HG03439 (cell line): ENCODE measurements around the gene PPP1R9B.

Experiments used
- ATAC-seq: cut with Tn5 transposase; IDR thresholded peaks from one replicate; pipeline ENCODE4 v1.9.1; 2021; ENCODE audit warnings: mild to moderate bottlenecking, moderate library complexity; ENCODE audit not compliant: unreplicated experiment

Gene PPP1R9B

GRCh38 chr17:50187751-50188530 lies 37.5 kb upstream of the PPP1R9B start:
- ATAC-seq, result no peak

- ATAC-seq, result no peak
Measured at GRCh38 chr17:50187394-50187725, 36.9 kb upstream of the PPP1R9B start.

- ATAC-seq, result no peak
Measured at GRCh38 chr17:50186661-50187393, 36.4 kb upstream of the PPP1R9B start.

GRCh38 chr17:50185631-50186471 lies 35.4 kb upstream of the PPP1R9B start:
- ATAC-seq, result no peak

- no peak for ATAC-seq
Measured at GRCh38 chr17:50184611-50185398, 34.3 kb upstream of the PPP1R9B start.

- no peak for ATAC-seq
Measured at GRCh38 chr17:50184064-50184463, 33.6 kb upstream of the PPP1R9B start.

GRCh38 chr17:50183421-50183994 lies 33.0 kb upstream of the PPP1R9B start:
- ATAC-seq, result no peak

GRCh38 chr17:50182783-50183420 lies 32.4 kb upstream of the PPP1R9B start:
- ATAC-seq, result no peak

- no peak for ATAC-seq
Measured at GRCh38 chr17:50181591-50182560, 31.4 kb upstream of the PPP1R9B start.

GRCh38 chr17:50181144-50181543 lies 30.7 kb upstream of the PPP1R9B start:
- ATAC-seq, result no peak

GRCh38 chr17:50180620-50181019 lies 30.1 kb upstream of the PPP1R9B start:
- no peak for ATAC-seq

GRCh38 chr17:50180111-50180510 lies 29.6 kb upstream of the PPP1R9B start:
- ATAC-seq, result no peak

- no peak for ATAC-seq
Measured at GRCh38 chr17:50177983-50178834, 27.7 kb upstream of the PPP1R9B start.

- no peak for ATAC-seq
Measured at GRCh38 chr17:50177476-50177875, 27.0 kb upstream of the PPP1R9B start.

GRCh38 chr17:50176559-50177357 lies 26.3 kb upstream of the PPP1R9B start:
- ATAC-seq, result no peak

GRCh38 chr17:50175035-50175807 lies 24.7 kb upstream of the PPP1R9B start:
- ATAC-seq, result no peak
